Measurements from ENCODE around the gene GPR143. TPM values are rescaled to one million over a fixed set of nuclear protein-coding genes. Genes with fewer than 3 reads are reported as not detected.

GPR143 gene
- total and polyA plus RNA-seq, 10 donors: 0.17 TPM; not detected in 9

- Histone ChIP-seq H3K4me3 (no peak overlapping the region), H3K27ac (no peak overlapping the region), H3K4me1 (no peaks in the 10 kb centered on the region), H3K27me3 (replicated peaks in 1 of 7) (no peaks in the 10 kb centered on the region), H3K9me3 (peaks cover 0 to 10% (median 0%) of the 10 kb centered on the region in 8 donors), H3K36me3 (peaks cover 0 to 84% (median 0%) of the 10 kb centered on the region in 6 donors)
- TF ChIP-seq POLR2AphosphoS5 (IDR thresholded peaks at IDR 0.05) (no peak), POLR2A (IDR thresholded peaks at IDR 0.05) (no peak), CTCF (IDR thresholded peaks at IDR 0.05 in 8 of 11, conservative IDR thresholded peaks at IDR 0.05 in 3 of 11) (no peak)
- 77 to 93% (median 90%) methylated on average over 13 to 15 of the region's 15 CpGs for WGBS, 5 donors
- DNase-seq: no peak
- intact Hi-C loops (cut with DNase I; ENCODE audit: low total_unique reads): no loop called here
Observed at GRCh38 chrX:9700555-9700954, 65.1 kb downstream of the GPR143 start.

- intact Hi-C loops (cut with DNase I; ENCODE audit: low total_unique reads): no loop called here
- H3K27me3 ChIP-seq (replicated peaks in 1 of 7): no peaks in the 10 kb centered on the region
- no peak overlapping the region for H3K4me3 ChIP-seq
- TF ChIP-seq POLR2AphosphoS5 (IDR thresholded peaks at IDR 0.05): no peak
- TF ChIP-seq CTCF (IDR thresholded peaks at IDR 0.05 in 8 of 11, conservative IDR thresholded peaks at IDR 0.05 in 3 of 11): no peak
- no peak for TF ChIP-seq POLR2A (IDR thresholded peaks at IDR 0.05)
- H3K36me3 ChIP-seq: peaks cover 0 to 86% (median 1%) of the 10 kb centered on the region in 6 donors
- H3K4me1 ChIP-seq: no peaks in the 10 kb centered on the region
- no peak for DNase-seq
- H3K9me3 ChIP-seq: no peaks in the 10 kb centered on the region
- no peak overlapping the region for H3K27ac ChIP-seq
- WGBS, 5 donors: 90 to 98% (median 93%) methylated on average over 9 to 12 of the region's 12 CpGs
Observed at GRCh38 chrX:9698576-9698975, 67.1 kb downstream of the GPR143 start.

GRCh38 chrX:9693307-9694001 is 72.2 kb downstream of the GPR143 start:
- WGBS, 5 donors: 66 to 82% (median 80%) methylated on average over 12 of the region's 12 CpGs
- Histone ChIP-seq H3K4me3 (no peak overlapping the region), H3K27ac (no peak overlapping the region), H3K27me3 (replicated peaks in 1 of 7) (no peaks in the 10 kb centered on the region), H3K36me3 (peaks cover 0 to 90% (median 15%) of the 10 kb centered on the region in 6 donors), H3K4me1 (no peaks in the 10 kb centered on the region), H3K9me3 (no peaks in the 10 kb centered on the region)
- intact Hi-C loops (cut with DNase I; ENCODE audit: low total_unique reads): no loop called here
- peak; percentile 30 for DNase-seq
- no peak for TF ChIP-seq CTCF (IDR thresholded peaks at IDR 0.05 in 8 of 11, conservative IDR thresholded peaks at IDR 0.05 in 3 of 11)
- no peak for TF ChIP-seq POLR2A (IDR thresholded peaks at IDR 0.05)
- TF ChIP-seq POLR2AphosphoS5 (IDR thresholded peaks at IDR 0.05): no peak

- no peak for TF ChIP-seq CTCF (IDR thresholded peaks at IDR 0.05 in 8 of 11, conservative IDR thresholded peaks at IDR 0.05 in 3 of 11)
- no peak for TF ChIP-seq POLR2AphosphoS5 (IDR thresholded peaks at IDR 0.05)
- TF ChIP-seq POLR2A (IDR thresholded peaks at IDR 0.05): no peak
- 89 to 98% (median 96%) methylated on average over 5 of the region's 5 CpGs for WGBS, 5 donors
- no peak for DNase-seq
Observed at GRCh38 chrX:9690046-9690445, 75.6 kb downstream of the GPR143 start.

More at GRCh38 chrX:9690046-9690445, 75.6 kb downstream of the GPR143 start:
- Histone ChIP-seq H3K36me3 (peaks cover 0 to 90% (median 15%) of the 10 kb centered on the region in 6 donors), H3K27ac (no peak overlapping the region), H3K4me3 (no peak overlapping the region), H3K4me1 (no peaks in the 10 kb centered on the region), H3K9me3 (no peaks in the 10 kb centered on the region), H3K27me3 (replicated peaks in 1 of 7) (no peaks in the 10 kb centered on the region)
- intact Hi-C loops (cut with DNase I; ENCODE audit: low total_unique reads): no loop called here
